OCI-LY7 (cell line): ENCODE results near the gene MAGI1. TPM values are rescaled to one million over a fixed set of nuclear protein-coding genes. Genes with fewer than 3 reads are reported as not detected.

Experiments
- BruUV-seq: library from RNA; stranded (reverse); fragments of 400-500 nt; replicated peaks from 2 replicates; lab custom pipeline; 2021; lab: Mats Ljungman, UMichigan
- CTCF ChIA-PET: fragments of 300-600 bp; sonication (Branson Sonifier 250); formaldehyde crosslinking; loops from one replicate; lab custom pipeline; 2022; ENCODE audit warnings: antibody characterized with exemption; ENCODE audit not compliant: unreplicated experiment; lab: Charles Lee
- POLR2A ChIA-PET: fragments of 300-600 bp; sonication (Branson Sonifier 250); formaldehyde crosslinking; loops from one replicate; lab custom pipeline; 2022; ENCODE audit warnings: antibody characterized with exemption; lab: Charles Lee
- DNase-seq: peaks from one replicate; pipeline ENCODE4 v3.0.0-alpha.2; 2015; ENCODE audit warnings: low spot score
- H2AFZ ChIP-seq: fragments of 200-600 bp; sonication (generic), shearing (Covaris generic); 2 replicates; pipeline ENCODE4 v1.6.1; 2014; ENCODE audit warnings: mild to moderate bottlenecking, antibody characterized with exemption, low read length, moderate library complexity
- H3K27ac ChIP-seq: fragments of 200-600 bp; sonication (generic); 2 replicates; pipeline ENCODE4 v1.5.1; 2014; ENCODE audit warnings: mixed run types, low read depth, mild to moderate bottlenecking, moderate library complexity, low read length, inconsistent platforms; ENCODE audit not compliant: poor library complexity, severe bottlenecking
- H3K36me3 ChIP-seq: fragments of 200-600 bp; sonication (generic); 2 replicates; pipeline ENCODE4 v1.6.1; 2014; ENCODE audit warnings: mild to moderate bottlenecking, antibody characterized with exemption, low read length, moderate library complexity, mixed read lengths; ENCODE audit not compliant: insufficient read depth
- H3K4me1 ChIP-seq: fragments of 200-600 bp; sonication (generic); 2 replicates; pipeline ENCODE4 v1.5.1; 2014; ENCODE audit warnings: mild to moderate bottlenecking, low read length; ENCODE audit not compliant: insufficient read depth, poor library complexity, severe bottlenecking
- H3K4me2 ChIP-seq: fragments of 200-600 bp; sonication (generic); 2 replicates; pipeline ENCODE4 v1.6.1; 2014; ENCODE audit warnings: mild to moderate bottlenecking, low read length
- H3K4me3 ChIP-seq: fragments of 200-600 bp; sonication (generic); 2 replicates; pipeline ENCODE4 v1.5.1; 2014; ENCODE audit warnings: mild to moderate bottlenecking, low read depth, low read length; ENCODE audit not compliant: poor library complexity, severe bottlenecking
- H3K79me2 ChIP-seq: fragments of 200-600 bp; sonication (generic); 2 replicates; pipeline ENCODE4 v1.6.1; 2016; ENCODE audit warnings: low read depth, mild to moderate bottlenecking, low read length, moderate library complexity, mixed read lengths; ENCODE audit not compliant: insufficient read depth
- H3K9me2 ChIP-seq: fragments of 200-600 bp; sonication (generic); 2 replicates; pipeline ENCODE4 v1.6.1; 2016; ENCODE audit warnings: mild to moderate bottlenecking, low read length, mixed read lengths; ENCODE audit not compliant: insufficient read depth
- H3K9me3 ChIP-seq: fragments of 200-600 bp; sonication (generic); 2 replicates; pipeline ENCODE4 v1.6.1; 2014; ENCODE audit warnings: mild to moderate bottlenecking, mixed run types, low read length, mixed read lengths
- H4K20me1 ChIP-seq: fragments of 200-600 bp; sonication (generic); 2 replicates; pipeline ENCODE4 v1.6.1; 2014; ENCODE audit warnings: mild to moderate bottlenecking, antibody characterized with exemption, low read length, moderate library complexity, mixed read lengths; ENCODE audit not compliant: insufficient read depth
- CTCF ChIP-seq: fragments of 200-600 bp; sonication (generic); conservative IDR thresholded peaks from 2 replicates; pipeline ENCODE4 v1.5.1; 2014; ENCODE audit warnings: mild to moderate bottlenecking, antibody characterized with exemption, low read length, moderate library complexity, mixed read lengths
- EZH2phosphoT487 ChIP-seq: fragments of 200-600 bp; sonication (generic); IDR thresholded peaks from 2 replicates; pipeline ENCODE4 v1.6.1; 2018; ENCODE audit warnings: low read depth, borderline replicate concordance, mild to moderate bottlenecking, mixed run types, antibody characterized with exemption, low read length, moderate library complexity, mixed read lengths
- intact Hi-C: fragments of 100-400 bp; cut with micrococcal nuclease; formaldehyde crosslinking; loops from one replicate; pipeline ENCODE4 v1.10.0; 2022; ENCODE audit not compliant: unreplicated experiment
- total RNA-seq, 2 experiments: library from RNA; depleted of rRNA in 1 of 2; stranded (reverse); fragments of >200 nt in 1 of 2; shearing (Covaris generic) in 1 of 2; gene quantifications; 2 replicates each; pipeline ENCODE4 v1.2.3, GENCODE V29; 2014 to 2022

Gene MAGI1
- total RNA-seq, 2 experiments from 2014 or later: 0.63 to 2.5 TPM

GRCh38 chr3:65734382-65734781 lies 304.3 kb downstream of the MAGI1 start:
- Histone ChIP-seq H3K27ac (no peak overlapping the region), H3K9me3 (no peaks in the 10 kb centered on the region), H3K4me3 (no peak overlapping the region), H3K4me2 (no peak overlapping the region), H3K36me3 (no peaks in the 10 kb centered on the region), H4K20me1 (no peaks in the 10 kb centered on the region), H2AFZ (no peak overlapping the region), H3K9me2 (no peaks in the 10 kb centered on the region), H3K79me2 (no peaks in the 10 kb centered on the region), H3K4me1 (no peaks in the 10 kb centered on the region)
- TF ChIP-seq CTCF (no peak), EZH2phosphoT487 (no peak)
- POLR2A ChIA-PET: interaction anchor here (0.5 kb wide), 1 partner anchor 42 kb away, joined by 5 read pairs; no protein-coding TSS in a partner anchor
- CTCF ChIA-PET: interaction anchor here (0.6 kb wide), 2 partner anchors 70 to 563 kb away, joined by 4 to 10 read pairs; no protein-coding TSS in a partner anchor
- BruUV-seq: no TSS peak
- no peak for DNase-seq
- intact Hi-C loops: no loop called here

- Histone ChIP-seq H3K27ac (no peak overlapping the region), H3K79me2 (no peaks in the 10 kb centered on the region), H3K36me3 (no peaks in the 10 kb centered on the region), H3K9me2 (no peaks in the 10 kb centered on the region), H2AFZ (no peak overlapping the region), H4K20me1 (no peaks in the 10 kb centered on the region), H3K4me3 (no peak overlapping the region), H3K9me3 (no peaks in the 10 kb centered on the region), H3K4me2 (no peak overlapping the region), H3K4me1 (no peaks in the 10 kb centered on the region)
- TF ChIP-seq CTCF (no peak), EZH2phosphoT487 (no peak)
- ChIA-PET POLR2A (no interaction called here), CTCF (no interaction called here)
- intact Hi-C loops: no loop called here
- no peak for DNase-seq
- no TSS peak for BruUV-seq
Measured at GRCh38 chr3:65733459-65733858, 305.3 kb downstream of the MAGI1 start.

GRCh38 chr3:65732051-65732935 lies 306.4 kb downstream of the MAGI1 start:
- Histone ChIP-seq H2AFZ (no peak overlapping the region), H3K9me3 (no peaks in the 10 kb centered on the region), H3K4me2 (no peak overlapping the region), H3K36me3 (no peaks in the 10 kb centered on the region), H4K20me1 (no peaks in the 10 kb centered on the region), H3K79me2 (no peaks in the 10 kb centered on the region), H3K4me3 (no peak overlapping the region), H3K9me2 (no peaks in the 10 kb centered on the region), H3K27ac (no peak overlapping the region), H3K4me1 (no peaks in the 10 kb centered on the region)
- POLR2A ChIA-PET: interaction anchor here (1.0 kb wide), 1 partner anchor 37 kb away, joined by 3 read pairs; no protein-coding TSS in a partner anchor
- CTCF ChIA-PET: no interaction called here
- TF ChIP-seq CTCF (peak; percentile 86), EZH2phosphoT487 (no peak)
- peak; percentile 49 for DNase-seq
- no TSS peak for BruUV-seq
- intact Hi-C loops: no loop called here
